Measurements from ENCODE around the gene IP6K1. TPM values are rescaled to one million over a fixed set of nuclear protein-coding genes. Genes with fewer than 3 reads are reported as not detected.

The IP6K1 gene
- total and polyA plus RNA-seq, 2 experiments from 2014 or later = 10.7 to 35.5 TPM

- H3K27ac ChIP-seq (ENCODE audit: low read depth) = no peak overlapping the region
Measured at GRCh38 chr3:49804141-49805041, 18.0 kb upstream of the IP6K1 start.

GRCh38 chr3:49803465-49804140 lies 17.3 kb upstream of the IP6K1 start:
- H3K4me1 Mint-ChIP-seq = peaks cover 40% of the 10 kb centered on the region
- peaks cover 34% of the 10 kb centered on the region for H3K4me1 ChIP-seq (ENCODE audit: insufficient read depth)
- peak overlapping the region; percentile 93 for H3K4me3 ChIP-seq
- H3K9me2 ChIP-seq (ENCODE audit: insufficient read depth) = no peaks in the 10 kb centered on the region
- peaks cover 15% of the 10 kb centered on the region for H3K27me3 ChIP-seq (ENCODE audit: insufficient read depth)
- H3K27me3 Mint-ChIP-seq (ENCODE audit: insufficient read depth, low read depth, poor library complexity) = peaks cover 24% of the 10 kb centered on the region
- H3K36me3 ChIP-seq (ENCODE audit: insufficient read depth) = no peaks in the 10 kb centered on the region
- no peak overlapping the region for H3K27ac ChIP-seq (ENCODE audit: low read depth)
- peak overlapping the region; percentile 99 for H3K4me2 ChIP-seq
- H3K36me3 Mint-ChIP-seq (ENCODE audit: low read depth) = no peaks in the 10 kb centered on the region
- TF ChIP-seq ETS1 (IDR thresholded peaks at IDR 0.05) (no peak), CTCF (conservative IDR thresholded peaks at IDR 0.05; ENCODE audit: low read depth in 2 of 2) (peak in 1 of 2 experiments; percentile 16; a peak in 1 of 4 replicates), CREB1 (CRISPR knock-in tag; IDR thresholded peaks at IDR 0.05; ENCODE audit: low read depth) (no peak)
- H3K27ac Mint-ChIP-seq = no peak overlapping the region
- H3K9me3 Mint-ChIP-seq = no peaks in the 10 kb centered on the region
- no peaks in the 10 kb centered on the region for H4K20me1 ChIP-seq (replicated peaks; ENCODE audit: insufficient read depth)
- DNase-seq (ENCODE audit: low spot score) (peak; percentile 76), ATAC-seq (peak; percentile 32)
- H3K79me2 ChIP-seq (replicated peaks; ENCODE audit: insufficient read depth) = no peaks in the 10 kb centered on the region
- peak overlapping the region; percentile 73 for H3K4me3 Mint-ChIP-seq
- H2AFZ ChIP-seq = peak overlapping the region; percentile 99
- peaks cover 15% of the 10 kb centered on the region; the same call in 1 of the 2 replicates for H3F3A ChIP-seq (replicated peaks; ENCODE audit: low read depth)

More at GRCh38 chr3:49804141-49805041, 18.0 kb upstream of the IP6K1 start:
- H3K36me3 Mint-ChIP-seq (ENCODE audit: low read depth) = no peaks in the 10 kb centered on the region
- H3K9me3 Mint-ChIP-seq = no peaks in the 10 kb centered on the region
- TF ChIP-seq CTCF (conservative IDR thresholded peaks at IDR 0.05; ENCODE audit: low read depth in 2 of 2) = 0 out of 4 replicates have a peak, but pooled peaks of 1 of the 2 experiments have one; percentile 3
- no peak for TF ChIP-seq JUNB (IDR thresholded peaks at IDR 0.05; ENCODE audit: unreplicated experiment)
- H3K36me3 ChIP-seq (ENCODE audit: insufficient read depth) = no peaks in the 10 kb centered on the region
- H3F3A ChIP-seq (replicated peaks; ENCODE audit: low read depth) = peaks cover 15% of the 10 kb centered on the region; the same call in 1 of the 2 replicates
- H3K4me3 Mint-ChIP-seq = peak overlapping the region; percentile 73
- no peak for ATAC-seq
- peaks cover 34% of the 10 kb centered on the region for H3K4me1 ChIP-seq (ENCODE audit: insufficient read depth)
- peaks cover 40% of the 10 kb centered on the region for H3K4me1 Mint-ChIP-seq
- H4K20me1 ChIP-seq (replicated peaks; ENCODE audit: insufficient read depth) = no peaks in the 10 kb centered on the region
- H3K4me3 ChIP-seq = peak overlapping the region; percentile 93
- DNase-seq (ENCODE audit: low spot score) = no peak
- H2AFZ ChIP-seq = peak overlapping the region; percentile 99; the same call in 1 of the 2 replicates
- peak overlapping the region; percentile 99 for H3K4me2 ChIP-seq
- no peaks in the 10 kb centered on the region for H3K79me2 ChIP-seq (replicated peaks; ENCODE audit: insufficient read depth)
- H3K27me3 Mint-ChIP-seq (ENCODE audit: insufficient read depth, low read depth, poor library complexity) = peaks cover 24% of the 10 kb centered on the region
- H3K9me2 ChIP-seq (ENCODE audit: insufficient read depth) = no peaks in the 10 kb centered on the region
- peaks cover 15% of the 10 kb centered on the region for H3K27me3 ChIP-seq (ENCODE audit: insufficient read depth)
- no peak overlapping the region for H3K27ac Mint-ChIP-seq

Data from GM23338 (cell line).